Neural cell (in vitro differentiated cells): ENCODE results near the gene TOM1.

Experiments used
- CTCF ChIP-seq: fragments of 450-650 bp; IDR thresholded peaks from 2 replicates; pipeline ENCODE4 v1.5.1; 2014; ENCODE audit warnings: antibody characterized with exemption, mild to moderate bottlenecking, moderate library complexity; ENCODE audit not compliant: poor library complexity, severe bottlenecking
- EP300 ChIP-seq: fragments of 450-650 bp; conservative IDR thresholded peaks from 2 replicates; pipeline ENCODE4 v1.6.1; 2014; ENCODE audit warnings: antibody characterized with exemption, mild to moderate bottlenecking, moderate library complexity; ENCODE audit not compliant: poor library complexity, severe bottlenecking
- EZH2 ChIP-seq: fragments of 200-600, 300-800 bp; shearing (Covaris generic), sonication (generic); IDR thresholded peaks from 2 replicates; pipeline ENCODE4 v1.6.1; 2014; ENCODE audit warnings: antibody characterized with exemption, low read length, borderline replicate concordance, mild to moderate bottlenecking; ENCODE audit not compliant: insufficient read depth, poor library complexity, severe bottlenecking
- MXI1 ChIP-seq: fragments of 450-650 bp; conservative IDR thresholded peaks from 2 replicates; pipeline ENCODE4 v1.6.1; 2014; ENCODE audit warnings: antibody characterized with exemption, mild to moderate bottlenecking; ENCODE audit not compliant: poor library complexity, severe bottlenecking
- POLR2AphosphoS5 ChIP-seq: IDR thresholded peaks from 2 replicates; pipeline ENCODE4 v1.6.1; 2012
- RAD21 ChIP-seq: fragments of 450-650 bp; conservative IDR thresholded peaks from 2 replicates; pipeline ENCODE4 v1.6.1; 2014; ENCODE audit warnings: antibody characterized with exemption, mild to moderate bottlenecking, moderate library complexity
- REST ChIP-seq: IDR thresholded peaks from 2 replicates; pipeline ENCODE4 v1.6.1; 2012; ENCODE audit warnings: borderline replicate concordance
- TAF1 ChIP-seq: IDR thresholded peaks from 2 replicates; pipeline ENCODE4 v1.6.1; 2012; ENCODE audit warnings: low read depth

GRCh38 chr22:35323305-35323704 is 23.6 kb downstream of the TOM1 start:
- TF ChIP-seq CTCF (no peak), EZH2 (no peak), RAD21 (no peak), POLR2AphosphoS5 (no peak), TAF1 (no peak), EP300 (no peak), MXI1 (no peak), REST (no peak)
